ENCODE data around the gene TRAPPC3. TPM values are rescaled to one million over a fixed set of nuclear protein-coding genes. Genes with fewer than 3 reads are reported as not detected.

The TRAPPC3 gene
- total and polyA plus RNA-seq, 4 donors, result 37.3 to 83.9 (median 61.3) TPM

GRCh38 chr1:36125129-36125991 is 23.9 kb downstream of the TRAPPC3 start, which contains the start of gene COL8A2:
Gene COL8A2, minus strand, starts transcription at chr1:36125222. Its CDS starts 24,980 bp downstream, at chr1:36100242.
- Histone ChIP-seq H3K4me3 (no peak within 1 kb of the TSS), H3K27me3 (ENCODE audit: control insufficient read depth in 3 of 3, insufficient read depth in 3 of 3, low read length in 2 of 3) (peaks cover 0 to 34% (median 8%) of the 10 kb centered on the region in 3 donors), H3K9ac (ENCODE audit: insufficient read depth in 1 of 2, low read length in 2 of 2) (no peak within 1 kb of the TSS), H3K27ac (ENCODE audit: low read depth in 1 of 2, low read length in 1 of 2) (no peak within 1 kb of the TSS), H3K4me1 (ENCODE audit: control insufficient read depth in 5 of 5, insufficient read depth in 5 of 5, low read length in 5 of 5) (peaks cover 0 to 13% (median 0%) of the 10 kb centered on the region in 5 donors), H3K9me3 (ENCODE audit: control insufficient read depth in 4 of 4, insufficient read depth in 3 of 4, low read length in 3 of 4) (no peaks in the 10 kb centered on the region), H3K36me3 (ENCODE audit: control insufficient read depth in 4 of 4, insufficient read depth in 4 of 4, low read length in 4 of 4) (no peaks in the 10 kb centered on the region)
- DNase-seq (peak in 1 of 3 donors; percentile 34), ATAC-seq (ENCODE audit: insufficient read depth, low FRiP score) (no peak)
- no peak for TF ChIP-seq CTCF (IDR thresholded peaks at IDR 0.05; ENCODE audit: control extremely low read depth, extremely low read depth)
- WGBS, 2 donors, result 10 to 20% methylated on average over 49 to 77 of the region's 77 CpGs

DNA sequence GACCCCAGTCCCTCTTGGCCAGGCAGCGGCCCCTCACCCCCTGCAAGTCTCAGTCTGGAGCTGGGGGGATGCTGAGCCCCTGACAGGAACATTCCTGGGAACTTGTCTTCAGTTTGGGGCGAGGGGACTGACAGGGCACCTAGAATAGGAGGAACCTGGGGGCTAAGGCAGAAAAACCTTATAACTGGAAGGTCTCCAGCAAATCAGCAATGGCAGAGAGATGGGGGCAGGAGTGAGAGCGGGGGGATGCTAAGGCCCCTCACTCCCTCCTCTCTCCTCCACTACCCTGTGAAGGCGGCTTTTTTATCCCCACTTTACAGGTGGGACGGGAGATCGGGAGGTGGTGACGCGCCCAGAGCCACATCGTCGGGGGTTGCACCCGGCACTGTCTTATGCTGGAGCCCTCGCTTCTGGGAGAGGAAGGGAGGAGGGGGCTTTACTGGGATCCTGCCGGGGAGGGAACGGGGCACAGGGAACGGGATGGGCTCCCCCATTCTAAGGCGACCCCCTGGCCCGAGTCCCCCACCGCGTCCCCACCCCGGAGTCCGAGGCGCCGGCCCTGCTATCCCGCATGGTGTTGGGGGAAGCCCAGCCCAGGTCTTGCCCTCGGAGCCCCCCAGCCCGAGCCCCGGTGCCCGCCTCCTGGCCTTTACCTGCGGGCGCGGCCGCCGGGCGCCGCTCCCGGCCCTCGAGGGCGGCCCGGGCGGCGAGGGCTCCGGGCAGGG is 24.7 kb downstream of the TRAPPC3 start:
- whole genome bisulfite sequencing, 2 donors, result 26 to 42% methylated on average over 22 to 42 of the region's 42 CpGs
- ATAC-seq (ENCODE audit: insufficient read depth, low FRiP score), result no peak
- Histone ChIP-seq H3K9me3 (ENCODE audit: control insufficient read depth in 4 of 4, insufficient read depth in 3 of 4, low read length in 3 of 4) (no peaks in the 10 kb centered on the region), H3K36me3 (ENCODE audit: control insufficient read depth in 4 of 4, insufficient read depth in 4 of 4, low read length in 4 of 4) (no peaks in the 10 kb centered on the region), H3K4me3 (no peak overlapping the region), H3K9ac (ENCODE audit: insufficient read depth in 1 of 2, low read length in 2 of 2) (no peak overlapping the region), H3K4me1 (ENCODE audit: control insufficient read depth in 5 of 5, insufficient read depth in 5 of 5, low read length in 5 of 5) (peaks cover 0 to 15% (median 0%) of the 10 kb centered on the region in 5 donors), H3K27ac (ENCODE audit: low read depth in 1 of 2, low read length in 1 of 2) (no peak overlapping the region), H3K27me3 (ENCODE audit: control insufficient read depth in 3 of 3, insufficient read depth in 3 of 3, low read length in 2 of 3) (peaks cover 0 to 34% (median 8%) of the 10 kb centered on the region in 3 donors)
- TF ChIP-seq CTCF (IDR thresholded peaks at IDR 0.05; ENCODE audit: control extremely low read depth, extremely low read depth), result no peak
- DNase-seq, result no peak

GRCh38 chr1:36123356-36123755 is 25.9 kb downstream of the TRAPPC3 start:
- H3K9ac ChIP-seq (ENCODE audit: insufficient read depth in 1 of 2, low read length in 2 of 2), result no peak overlapping the region
- peaks cover 0 to 34% (median 8%) of the 10 kb centered on the region in 3 donors for H3K27me3 ChIP-seq (ENCODE audit: control insufficient read depth in 3 of 3, insufficient read depth in 3 of 3, low read length in 2 of 3)
- TF ChIP-seq CTCF (IDR thresholded peaks at IDR 0.05; ENCODE audit: control extremely low read depth, extremely low read depth), result no peak
- ATAC-seq (ENCODE audit: insufficient read depth, low FRiP score) (no peak), DNase-seq (peak in 1 of 3 donors; percentile 25)
- no peaks in the 10 kb centered on the region for H3K9me3 ChIP-seq (ENCODE audit: control insufficient read depth in 4 of 4, insufficient read depth in 3 of 4, low read length in 3 of 4)
- peak overlapping the region in 1 of 2 donors; percentile 48 for H3K27ac ChIP-seq (ENCODE audit: low read depth in 1 of 2, low read length in 1 of 2)
- H3K36me3 ChIP-seq (ENCODE audit: control insufficient read depth in 4 of 4, insufficient read depth in 4 of 4, low read length in 4 of 4), result no peaks in the 10 kb centered on the region
- no peak overlapping the region for H3K4me3 ChIP-seq
- H3K4me1 ChIP-seq (ENCODE audit: control insufficient read depth in 5 of 5, insufficient read depth in 5 of 5, low read length in 5 of 5), result peaks cover 0 to 15% (median 0%) of the 10 kb centered on the region in 5 donors
- WGBS, 2 donors, result 40 to 54% methylated on average over 8 of the region's 8 CpGs

All from lung (tissue), 12 donors.